Stimulated activated CD4-positive, alpha-beta T cell treated with anti-CD3 and anti-CD28 coated beads, Interleukin-15, amount 100 ng/mL, for 48 hours (primary cell): ENCODE measurements around the gene LCLAT1.
"Not testable (repeated sequence)": the region's sequence is repeated elsewhere in the genome, so short reads cannot be mapped to it uniquely, and the experiment has no call there.

ENCODE experiments used
- DNase-seq, 2 donors: peaks; one replicate each; pipeline ENCODE4 v3.0.0-alpha.2; 2020; ENCODE audit warnings: low read depth in 2 of 2

LCLAT1 gene

DNA sequence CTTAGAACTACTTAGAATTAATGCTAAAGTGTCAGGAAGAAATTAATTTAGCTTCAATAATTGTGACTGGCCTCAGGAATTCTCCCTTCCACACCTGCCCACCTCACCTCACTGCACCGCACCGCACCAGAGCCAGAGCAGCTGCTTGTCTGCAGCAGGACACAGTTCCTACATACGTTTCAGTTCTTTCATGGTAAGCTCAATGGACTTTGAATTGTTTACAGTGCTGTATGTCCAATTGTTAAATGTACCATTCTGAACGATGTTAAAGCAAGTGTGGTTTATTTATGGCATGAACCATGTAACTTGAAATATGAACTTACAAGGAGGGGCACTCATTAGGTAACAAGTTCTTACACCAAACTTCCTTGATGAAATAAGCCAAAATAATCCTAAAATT lies 196.0 kb downstream of the LCLAT1 start:
- not testable (repeated sequence) for DNase-seq

DNA sequence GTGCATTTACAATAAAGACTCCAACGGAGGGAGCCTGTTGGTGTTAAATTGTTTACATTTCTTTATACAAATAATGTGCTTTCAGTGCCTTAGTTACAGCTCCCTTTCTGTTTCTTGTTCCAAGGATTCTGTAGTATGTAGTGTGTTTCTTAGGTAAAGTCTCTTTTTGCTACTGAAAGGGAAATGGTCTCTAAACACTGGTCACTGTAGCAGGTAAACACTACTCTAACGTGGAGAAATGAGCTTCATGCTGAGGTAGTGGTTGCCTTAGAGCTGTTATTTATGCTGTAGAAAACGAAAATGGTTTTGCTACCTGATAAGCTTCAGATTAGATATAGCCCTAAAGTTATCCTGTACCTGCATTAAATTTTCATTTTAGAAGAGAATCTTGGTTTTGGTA lies 196.6 kb downstream of the LCLAT1 start:
- no peak for DNase-seq

DNA sequence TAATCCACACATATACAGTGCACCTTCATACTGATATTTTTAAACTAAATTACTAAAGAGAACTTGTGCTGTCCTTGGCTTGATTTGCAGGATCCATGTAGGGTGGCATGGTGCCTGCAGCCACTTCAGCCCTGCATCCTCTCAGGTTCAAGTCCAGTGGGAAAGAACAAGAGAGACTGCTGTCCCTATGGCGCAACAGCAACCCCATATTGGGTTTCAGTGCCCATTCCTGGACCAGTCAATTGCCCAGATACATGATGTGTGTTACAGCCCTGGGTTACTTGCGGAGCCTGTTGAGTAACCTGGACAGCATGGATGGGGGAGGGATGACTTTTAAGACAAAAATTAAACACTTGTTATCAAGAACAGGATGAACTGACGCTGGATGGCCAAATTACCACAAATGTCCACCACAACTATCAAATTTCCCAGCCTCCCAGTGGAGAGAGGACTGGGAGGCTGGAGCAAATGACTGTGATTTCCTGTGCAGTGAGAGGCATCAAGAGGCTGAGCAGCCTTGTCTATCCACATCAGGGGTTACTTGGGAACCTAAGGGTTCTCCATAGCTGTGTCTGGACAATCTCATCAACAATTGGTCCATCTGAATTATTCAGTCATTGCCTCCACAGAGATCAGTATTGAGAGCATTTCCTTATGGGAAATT lies 198.2 kb downstream of the LCLAT1 start:
- DNase-seq, result no peak

DNA sequence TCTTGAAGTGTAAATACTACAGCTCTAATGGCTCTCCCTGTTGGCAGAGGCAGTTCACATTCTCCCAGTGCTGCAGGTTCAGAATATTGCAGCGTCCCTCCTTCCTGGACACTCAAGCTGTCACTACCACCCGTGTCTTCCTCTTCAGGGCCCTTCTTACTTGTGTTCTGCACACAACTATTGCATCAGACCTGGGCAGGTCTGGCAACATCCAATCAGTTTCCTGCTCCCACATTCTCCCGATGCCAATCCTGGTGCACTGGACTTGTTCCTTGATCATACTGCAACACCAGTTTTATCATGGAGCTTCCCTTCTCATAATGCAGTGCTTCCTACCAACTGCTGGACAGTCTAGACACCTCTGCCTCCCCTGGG lies 198.7 kb downstream of the LCLAT1 start:
- DNase-seq, result no peak

DNA sequence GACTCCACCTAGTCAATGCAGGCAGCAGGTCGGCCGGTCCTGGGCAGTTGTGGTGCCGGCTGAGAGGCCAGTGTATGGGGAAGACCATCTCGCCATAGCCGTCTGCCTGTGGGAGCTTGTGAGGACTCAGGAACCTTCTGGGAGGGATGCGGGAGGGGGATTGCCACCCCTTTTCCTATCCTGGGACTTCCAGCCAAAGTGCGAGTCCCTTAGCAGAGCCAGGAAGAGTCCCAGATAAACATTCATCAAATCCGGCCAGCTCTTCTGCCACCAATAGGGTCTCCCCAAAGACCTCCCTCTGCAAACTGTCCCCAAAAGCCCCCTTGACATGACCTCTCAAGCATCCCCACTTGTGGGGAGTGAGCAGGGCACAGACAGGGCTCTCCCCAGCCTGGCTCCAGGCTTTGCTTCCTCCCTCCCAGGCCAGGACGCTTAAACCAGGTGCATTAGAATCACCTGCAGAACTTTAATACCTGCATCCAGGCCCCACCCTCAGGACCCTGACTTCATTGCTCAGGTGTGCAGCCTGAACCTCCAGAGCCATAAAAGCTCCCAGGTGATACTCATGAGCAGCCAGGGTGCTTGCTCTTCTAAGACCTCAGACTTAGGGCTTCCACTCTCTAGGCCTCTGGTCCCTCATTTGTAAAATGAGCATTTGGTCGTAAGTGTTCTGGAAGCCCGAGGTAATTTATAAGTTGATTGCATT lies 200.9 kb downstream of the LCLAT1 start:
- DNase-seq, result no peak

DNA sequence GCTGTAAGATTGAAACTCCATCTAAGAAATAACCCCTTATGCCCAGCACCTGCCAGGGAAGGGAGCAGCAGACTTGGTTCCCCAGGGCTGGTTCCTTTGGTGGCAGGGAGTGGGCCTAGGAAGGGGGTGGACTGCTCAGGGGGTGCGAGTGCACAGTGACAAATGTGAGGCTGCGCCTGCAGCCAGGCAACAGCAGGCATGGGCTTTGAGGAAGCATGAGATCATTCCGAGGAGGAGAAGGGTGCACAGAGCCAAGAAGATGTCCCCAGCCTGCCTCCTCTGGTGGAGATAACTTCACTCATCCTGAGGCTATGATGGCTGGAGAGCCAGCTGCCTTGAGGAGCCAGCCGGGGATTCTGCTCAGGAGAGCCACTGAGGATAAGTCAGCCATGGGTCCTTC lies 202.2 kb downstream of the LCLAT1 start:
- no peak for DNase-seq

DNA sequence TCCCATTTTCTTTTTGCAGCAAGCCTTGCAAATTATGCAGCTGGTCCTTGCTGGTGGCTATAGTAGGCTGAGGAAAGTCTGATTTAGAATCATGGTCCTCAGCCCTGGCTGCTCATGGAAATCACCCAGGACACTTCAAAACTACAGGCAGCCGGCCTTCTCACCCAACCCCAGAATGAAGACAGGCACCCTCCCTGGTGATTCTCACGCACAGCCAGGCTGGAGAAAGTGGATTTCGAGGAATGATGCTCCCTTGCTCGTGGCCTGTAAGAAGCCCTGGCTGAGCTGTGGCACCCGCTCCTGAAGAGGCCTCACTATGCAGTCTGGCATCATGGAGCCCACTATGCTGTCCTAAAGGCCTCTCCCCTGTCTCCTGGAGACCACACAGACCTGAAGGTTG lies 202.8 kb downstream of the LCLAT1 start:
- no peak for DNase-seq

DNA sequence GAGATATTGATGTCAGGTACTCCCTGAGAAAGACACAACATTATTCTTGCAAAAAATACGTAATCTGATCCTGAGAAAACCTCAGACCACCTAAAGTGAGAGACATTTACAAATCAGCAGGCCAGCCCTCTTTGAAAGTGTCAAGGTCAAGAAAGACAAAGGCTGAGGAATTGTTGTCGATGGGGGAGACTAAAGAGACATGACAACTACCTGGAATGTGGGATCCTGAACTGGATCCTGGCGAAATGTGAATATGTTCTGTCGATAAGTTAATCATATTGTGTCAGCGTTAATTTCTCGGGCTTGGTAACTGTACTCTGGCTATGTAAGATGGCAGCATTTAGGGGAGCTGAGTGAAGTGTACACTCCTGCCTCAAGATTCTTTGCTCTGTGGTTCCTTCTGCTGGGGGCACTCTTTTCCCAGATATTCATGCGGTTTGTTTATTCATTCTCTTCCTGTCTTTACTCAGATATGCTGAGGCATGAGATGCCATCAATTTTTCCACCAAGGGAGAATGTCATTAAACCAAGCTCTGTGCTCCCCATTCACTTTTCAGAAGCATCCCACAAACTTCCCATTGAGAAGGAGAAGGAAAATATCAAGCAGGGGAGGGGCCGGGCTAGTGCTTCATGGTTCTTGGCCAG lies 205.3 kb downstream of the LCLAT1 start:
- no peak for DNase-seq

DNA sequence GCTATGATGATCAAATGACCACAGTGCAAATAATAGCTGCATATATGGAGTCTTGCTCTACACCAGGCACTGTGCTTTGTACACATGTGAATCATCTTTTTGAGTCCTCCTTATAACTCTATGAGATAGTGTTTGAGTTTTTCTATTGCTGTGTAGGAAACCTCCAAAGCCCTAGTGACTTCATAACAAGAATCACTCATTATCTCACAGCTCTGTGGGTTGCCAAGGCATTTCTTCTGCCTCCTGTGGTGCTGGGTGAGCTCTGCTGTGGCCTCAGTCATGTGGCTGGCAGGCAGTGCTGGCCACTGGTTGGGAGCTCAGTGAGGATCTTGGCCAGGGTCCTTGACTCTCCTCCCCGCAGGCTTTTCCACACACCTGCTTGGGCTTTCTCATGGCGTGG lies 206.8 kb downstream of the LCLAT1 start:
- no peak for DNase-seq

DNA sequence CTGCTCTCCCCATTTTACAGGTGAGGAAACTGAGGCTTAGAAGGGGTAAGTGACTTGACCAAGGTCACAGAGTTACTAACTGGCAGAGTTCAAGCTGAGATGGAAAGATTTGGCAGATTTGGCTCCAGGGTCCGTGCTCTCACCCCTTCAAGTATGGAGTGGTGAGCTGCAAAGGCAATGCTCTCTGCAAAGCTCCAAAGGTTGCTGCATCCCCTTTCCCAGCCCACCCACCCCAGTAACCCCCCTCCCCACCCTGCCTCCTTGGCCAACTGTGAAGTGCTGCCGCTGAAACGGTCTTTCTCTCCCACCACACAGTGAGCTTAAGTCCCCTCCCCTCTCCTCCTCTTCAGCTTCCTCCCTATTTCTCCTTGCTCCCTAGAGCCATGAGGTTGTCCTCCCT lies 207.4 kb downstream of the LCLAT1 start:
- DNase-seq, result no peak

DNA sequence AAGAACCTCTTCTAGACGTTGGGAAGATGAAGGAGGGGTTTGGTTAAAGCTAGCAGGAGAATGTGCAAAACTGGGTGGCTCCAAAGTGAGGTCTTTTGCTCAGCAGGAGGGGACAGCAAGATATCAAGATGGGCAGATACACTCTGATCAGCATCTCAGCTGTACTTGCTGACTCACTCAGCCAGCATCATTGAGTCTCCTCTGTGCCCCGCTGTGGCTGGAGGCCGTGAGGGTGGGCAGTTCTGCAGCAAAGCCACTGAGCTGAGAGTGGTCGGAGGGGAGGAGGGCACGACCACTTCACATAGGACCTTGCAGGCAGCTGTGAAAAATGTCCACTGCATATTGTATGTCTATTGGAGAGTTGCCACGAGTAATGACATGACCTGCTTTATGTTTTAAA lies 208.2 kb downstream of the LCLAT1 start:
- DNase-seq, result no peak

DNA sequence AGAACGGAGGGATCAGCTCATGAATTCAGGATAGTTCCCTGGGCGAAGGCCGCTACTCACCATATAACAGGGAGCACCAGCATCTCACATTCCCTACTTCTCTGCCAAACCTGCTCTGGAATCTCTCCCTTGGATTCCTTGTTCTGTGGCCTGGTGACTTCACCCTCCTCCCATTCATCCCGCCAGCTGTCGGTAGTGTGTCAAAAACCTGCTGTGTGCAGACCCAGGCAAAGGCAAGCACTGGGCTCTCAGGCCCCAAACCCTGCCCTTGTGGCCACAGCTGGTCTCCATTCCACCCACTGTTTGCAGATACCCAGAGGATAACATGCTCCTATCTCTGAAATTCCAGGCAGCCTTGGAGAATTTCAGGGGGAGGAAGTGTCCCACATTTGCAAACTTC lies 208.6 kb downstream of the LCLAT1 start:
- no peak for DNase-seq

DNA sequence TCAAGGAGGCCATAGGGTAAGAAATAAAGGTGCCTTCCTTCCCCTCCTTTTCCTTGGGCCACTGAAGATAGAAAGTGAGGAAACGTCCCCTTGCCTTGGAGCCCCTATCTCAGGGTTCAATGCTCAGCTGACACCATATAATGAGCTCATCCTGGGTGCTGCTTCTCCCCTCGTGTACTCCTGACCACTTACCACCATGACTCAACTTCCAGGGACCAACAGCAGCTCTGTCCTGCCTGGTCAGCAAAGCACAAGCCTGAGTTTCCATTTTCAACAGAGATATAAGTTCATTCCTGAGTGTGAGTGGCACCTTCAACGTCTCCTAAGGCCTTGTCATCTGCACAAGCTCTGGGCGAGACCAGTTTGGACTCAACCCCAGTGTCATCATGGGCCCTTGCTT lies 209.0 kb downstream of the LCLAT1 start:
- DNase-seq, result no peak

DNA sequence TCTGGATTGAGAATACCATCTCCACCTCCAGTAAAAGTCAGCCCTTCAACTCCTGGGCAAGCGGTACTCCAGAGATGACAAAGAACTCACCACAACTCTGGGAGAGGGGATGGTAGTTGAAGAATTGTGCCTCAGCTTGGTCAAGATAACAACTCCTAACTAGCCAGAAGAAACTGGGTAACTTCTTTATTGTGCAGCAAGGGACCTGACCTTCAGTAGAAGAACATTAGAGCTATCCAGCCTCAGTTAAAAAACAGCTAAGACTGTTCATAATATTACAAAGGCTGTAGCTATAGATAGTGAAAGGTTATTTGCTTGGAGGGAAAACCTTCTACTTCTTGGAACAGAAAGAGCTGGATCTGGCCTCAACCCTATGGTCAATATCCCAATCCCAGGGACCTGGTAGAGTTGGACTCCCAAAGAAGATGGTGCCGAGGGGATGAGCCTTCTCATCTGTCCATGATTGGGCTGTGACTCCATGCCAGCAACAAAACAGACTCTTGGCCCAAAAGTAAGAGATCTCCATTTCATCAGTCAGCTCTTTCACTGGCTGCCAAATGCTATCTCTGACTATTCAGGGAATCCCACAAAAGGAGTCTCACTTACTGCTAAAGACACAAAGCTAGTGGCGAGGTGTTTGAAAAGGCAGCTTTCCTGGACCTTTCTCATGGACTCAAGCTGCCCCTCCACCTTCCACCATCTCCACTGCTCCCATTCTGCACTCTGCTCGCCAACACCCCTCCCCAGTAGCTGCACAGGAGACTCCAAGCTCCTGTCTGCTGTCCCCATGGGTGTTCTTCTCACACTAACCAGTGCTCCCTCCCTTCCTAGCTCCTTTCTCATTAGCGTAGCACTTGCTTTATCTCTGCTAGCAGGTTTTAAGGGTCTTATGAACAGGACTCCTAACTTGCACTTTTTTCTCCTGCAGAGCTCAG lies 214.4 kb downstream of the LCLAT1 start:
- no peak for DNase-seq

DNA sequence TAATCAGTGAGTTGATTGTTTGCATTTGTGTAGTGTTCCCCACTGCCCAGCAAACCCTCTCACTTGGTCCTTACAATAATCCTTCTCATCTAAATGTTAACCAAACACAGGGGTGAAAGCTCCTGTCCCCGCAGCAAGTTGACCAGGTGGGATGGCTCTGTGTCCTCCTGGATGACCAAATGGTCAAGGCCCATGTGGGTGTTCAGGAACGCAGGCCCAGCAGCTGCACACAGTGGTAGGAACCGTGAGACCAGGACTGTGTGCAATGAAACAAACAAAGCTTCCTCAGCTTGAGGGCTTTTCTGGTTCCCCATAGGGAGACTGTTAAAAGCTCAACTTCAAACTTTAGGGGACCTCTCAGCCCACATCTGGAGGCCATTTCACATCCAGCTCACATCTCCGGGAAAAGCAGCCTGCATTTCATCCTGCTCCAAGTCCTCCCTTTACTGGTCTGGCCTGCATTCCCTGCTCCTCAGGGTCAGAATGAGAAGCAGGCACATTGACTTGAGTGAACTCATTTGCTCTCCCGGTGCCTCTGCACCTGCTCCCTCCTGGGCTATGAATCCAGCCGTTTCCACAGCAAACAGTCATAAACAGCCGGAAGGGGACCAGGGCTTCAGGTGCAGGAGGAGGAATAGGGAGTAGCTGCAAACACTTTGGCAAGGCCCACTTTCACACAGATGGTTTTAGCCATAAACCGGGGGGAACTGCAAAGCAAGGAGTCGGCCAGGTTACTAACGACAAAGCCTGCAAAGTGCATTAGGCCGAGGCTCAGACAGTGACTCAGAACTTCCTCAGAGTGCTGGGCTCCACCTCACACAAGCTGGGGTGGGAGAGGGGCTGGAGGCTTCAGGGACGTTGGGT lies 215.5 kb downstream of the LCLAT1 start:
- no peak for DNase-seq

DNA sequence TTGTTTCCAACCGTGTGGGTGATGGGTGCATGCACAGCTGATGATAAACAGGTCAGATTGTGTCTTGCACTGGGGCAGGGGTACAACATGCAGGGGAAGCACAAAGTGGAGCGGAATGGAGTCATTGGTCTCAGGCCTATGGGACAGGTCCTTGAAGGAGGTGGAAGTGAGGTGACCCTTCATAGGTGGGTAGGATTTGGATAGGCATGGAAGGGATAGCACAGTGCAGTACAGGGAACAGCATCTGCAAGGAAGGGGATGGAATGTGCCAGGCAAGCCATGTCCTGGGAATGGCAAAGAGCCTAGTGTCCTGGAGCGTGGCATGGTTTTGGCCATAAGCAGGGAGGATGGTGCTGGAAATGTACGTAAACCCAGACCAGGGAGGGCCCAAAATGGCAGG lies 216.3 kb downstream of the LCLAT1 start:
- no peak for DNase-seq

DNA sequence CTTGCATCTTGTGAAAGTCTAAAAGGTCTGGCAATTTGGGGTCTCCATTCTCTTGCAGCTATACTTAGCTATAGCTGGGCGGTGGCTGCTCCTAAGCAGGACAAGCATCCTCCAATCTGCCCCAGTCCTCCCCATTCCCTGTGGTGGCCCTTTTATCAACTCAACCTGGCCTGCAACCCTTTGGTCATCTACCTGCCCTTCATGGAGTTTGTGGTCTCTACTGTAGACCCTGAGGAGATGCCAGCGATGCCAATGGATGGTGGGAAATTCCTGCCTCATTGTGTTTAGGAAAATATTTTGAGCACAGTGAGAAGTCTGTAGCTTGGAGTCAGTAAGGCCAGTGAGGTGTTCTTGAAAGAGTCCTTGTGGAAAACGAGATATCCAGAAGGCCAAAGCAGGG lies 216.8 kb downstream of the LCLAT1 start:
- DNase-seq, result no peak

DNA sequence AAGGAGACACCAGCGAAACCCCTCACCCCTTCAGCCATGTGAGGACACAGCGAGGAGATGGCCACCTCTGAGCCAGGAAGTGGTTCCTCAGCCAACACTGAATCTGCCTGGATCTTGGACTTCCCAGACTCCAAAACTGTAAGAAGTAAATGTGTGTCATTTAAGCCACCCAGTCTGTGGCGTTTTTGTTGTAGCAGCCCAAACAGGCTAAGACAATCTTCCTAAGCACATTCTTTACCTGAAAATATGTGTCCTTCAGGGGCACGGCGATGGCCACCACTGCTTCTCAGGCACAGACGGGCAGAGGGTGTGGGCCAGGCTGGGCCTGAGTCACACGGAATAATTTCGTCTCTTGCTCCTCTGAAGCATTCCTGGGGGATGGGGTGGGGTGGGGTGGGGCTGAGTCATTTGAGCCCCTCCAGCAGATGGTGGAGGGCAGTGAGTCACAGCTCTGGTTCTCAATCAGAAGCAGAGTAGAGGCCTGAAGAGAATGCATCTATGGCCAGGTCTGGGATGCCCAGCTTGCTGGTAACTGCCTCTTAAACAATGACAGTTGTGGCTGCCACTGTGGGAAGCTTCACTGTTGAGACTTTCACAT lies 217.8 kb downstream of the LCLAT1 start:
- no peak for DNase-seq

DNA sequence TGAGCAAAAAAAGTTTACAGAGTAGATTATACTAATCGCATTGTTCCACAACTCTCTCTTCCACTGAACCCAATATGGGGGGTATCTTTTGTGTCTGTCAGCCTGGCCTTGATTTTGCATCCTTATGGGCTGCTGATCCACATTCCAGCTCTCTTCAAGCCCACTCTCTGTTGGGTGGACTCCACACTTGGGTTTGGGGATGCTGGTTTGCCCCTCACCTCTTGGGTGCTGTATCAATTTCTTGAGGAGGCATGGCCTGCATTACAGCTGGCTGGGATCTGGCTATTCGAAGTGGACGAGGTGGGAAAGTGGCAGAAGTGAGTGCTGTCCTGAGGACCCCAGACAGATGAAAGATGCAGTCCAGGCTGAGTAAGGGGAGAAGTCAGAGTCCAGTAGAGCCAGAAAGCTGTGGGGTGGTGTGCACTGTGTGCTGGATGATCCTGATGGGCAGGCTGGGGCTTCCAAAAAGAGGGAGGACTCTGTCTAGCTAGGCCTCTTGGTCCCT lies 218.8 kb downstream of the LCLAT1 start:
- no peak for DNase-seq

DNA sequence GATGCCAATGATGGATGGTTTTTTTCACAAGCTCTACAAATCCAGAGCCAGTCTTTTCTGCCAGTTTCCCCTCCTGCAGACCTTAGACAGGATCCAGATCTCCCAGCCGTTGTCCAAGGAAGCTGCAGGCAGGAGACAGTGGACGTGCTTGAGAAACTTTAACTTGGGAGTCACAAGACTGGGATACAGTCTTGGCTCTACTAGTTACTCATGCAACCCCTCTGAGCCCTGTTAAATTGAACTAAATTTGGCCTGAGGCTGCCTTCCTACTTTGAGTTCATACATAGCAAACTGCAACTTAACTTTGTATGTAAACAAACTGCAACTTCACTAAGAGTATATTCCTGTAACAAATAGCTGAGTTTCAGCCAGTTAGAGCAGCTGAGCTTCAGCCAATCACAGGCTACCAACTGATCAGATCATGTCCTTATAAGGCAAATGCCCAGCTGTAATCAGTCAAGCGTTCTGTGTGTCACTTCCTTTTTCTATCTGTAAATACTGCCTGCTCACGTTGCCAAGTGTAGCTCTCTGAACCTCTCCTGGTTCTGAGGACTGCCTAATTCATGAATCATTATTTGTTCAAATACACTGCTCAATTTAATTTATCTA lies 219.3 kb downstream of the LCLAT1 start:
- DNase-seq, result no peak
